GM12874 (cell line): Measurements from ENCODE around the gene TRAPPC4.
A peak's percentile ranks its signal among the peaks of the same experiment; 100 is the strongest.

Experiments used
- TF ChIP-seq, protein P1 (sequence below): IDR thresholded peaks from 2 replicates; pipeline ENCODE4 v1.5.1; 2011; ENCODE audit warnings: low read depth, mild to moderate bottlenecking, control low read depth, low read length, moderate library complexity; ENCODE audit not compliant: insufficient read depth

TRAPPC4 gene

DNA sequence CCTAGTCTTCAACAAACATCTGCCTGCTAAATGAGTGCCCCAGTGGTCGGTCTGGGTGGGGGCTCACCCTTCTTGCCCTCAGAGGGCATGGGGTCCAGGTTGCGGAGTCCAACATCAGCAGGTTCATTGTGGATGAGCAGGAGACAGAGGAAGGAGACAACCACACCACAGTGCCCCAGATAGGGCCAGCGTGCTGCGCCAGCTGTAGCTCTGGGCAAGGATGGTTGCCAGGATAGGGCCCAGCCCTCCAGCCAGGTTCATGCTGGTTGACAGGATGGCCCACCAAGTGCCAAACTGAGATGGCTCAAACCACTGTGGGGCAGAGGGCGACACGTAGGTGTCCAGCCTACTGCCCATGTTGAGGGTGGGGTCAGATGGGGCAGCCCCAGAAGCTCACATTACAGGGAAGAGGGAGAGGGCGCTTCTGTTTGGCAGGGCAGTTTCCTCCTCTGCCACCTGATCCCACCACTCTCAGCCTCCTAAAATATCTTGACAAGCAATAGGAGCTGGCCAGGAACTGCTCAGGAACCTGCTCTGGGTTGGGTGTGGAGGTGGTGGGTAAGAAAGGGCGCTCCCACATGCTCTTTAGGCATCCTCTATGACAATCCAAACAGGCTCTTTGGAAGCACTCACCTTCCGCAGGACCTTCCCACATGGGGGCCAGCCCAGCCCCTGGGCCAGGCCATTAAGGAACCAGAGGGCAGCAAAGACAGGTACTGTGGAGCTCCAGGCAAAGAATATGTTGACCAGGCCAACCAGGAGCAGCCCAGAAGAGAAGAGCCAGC lies 9.2 kb downstream of the TRAPPC4 start:
- TF ChIP-seq, protein P1, sequence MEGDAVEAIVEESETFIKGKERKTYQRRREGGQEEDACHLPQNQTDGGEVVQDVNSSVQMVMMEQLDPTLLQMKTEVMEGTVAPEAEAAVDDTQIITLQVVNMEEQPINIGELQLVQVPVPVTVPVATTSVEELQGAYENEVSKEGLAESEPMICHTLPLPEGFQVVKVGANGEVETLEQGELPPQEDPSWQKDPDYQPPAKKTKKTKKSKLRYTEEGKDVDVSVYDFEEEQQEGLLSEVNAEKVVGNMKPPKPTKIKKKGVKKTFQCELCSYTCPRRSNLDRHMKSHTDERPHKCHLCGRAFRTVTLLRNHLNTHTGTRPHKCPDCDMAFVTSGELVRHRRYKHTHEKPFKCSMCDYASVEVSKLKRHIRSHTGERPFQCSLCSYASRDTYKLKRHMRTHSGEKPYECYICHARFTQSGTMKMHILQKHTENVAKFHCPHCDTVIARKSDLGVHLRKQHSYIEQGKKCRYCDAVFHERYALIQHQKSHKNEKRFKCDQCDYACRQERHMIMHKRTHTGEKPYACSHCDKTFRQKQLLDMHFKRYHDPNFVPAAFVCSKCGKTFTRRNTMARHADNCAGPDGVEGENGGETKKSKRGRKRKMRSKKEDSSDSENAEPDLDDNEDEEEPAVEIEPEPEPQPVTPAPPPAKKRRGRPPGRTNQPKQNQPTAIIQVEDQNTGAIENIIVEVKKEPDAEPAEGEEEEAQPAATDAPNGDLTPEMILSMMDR = no peak

DNA sequence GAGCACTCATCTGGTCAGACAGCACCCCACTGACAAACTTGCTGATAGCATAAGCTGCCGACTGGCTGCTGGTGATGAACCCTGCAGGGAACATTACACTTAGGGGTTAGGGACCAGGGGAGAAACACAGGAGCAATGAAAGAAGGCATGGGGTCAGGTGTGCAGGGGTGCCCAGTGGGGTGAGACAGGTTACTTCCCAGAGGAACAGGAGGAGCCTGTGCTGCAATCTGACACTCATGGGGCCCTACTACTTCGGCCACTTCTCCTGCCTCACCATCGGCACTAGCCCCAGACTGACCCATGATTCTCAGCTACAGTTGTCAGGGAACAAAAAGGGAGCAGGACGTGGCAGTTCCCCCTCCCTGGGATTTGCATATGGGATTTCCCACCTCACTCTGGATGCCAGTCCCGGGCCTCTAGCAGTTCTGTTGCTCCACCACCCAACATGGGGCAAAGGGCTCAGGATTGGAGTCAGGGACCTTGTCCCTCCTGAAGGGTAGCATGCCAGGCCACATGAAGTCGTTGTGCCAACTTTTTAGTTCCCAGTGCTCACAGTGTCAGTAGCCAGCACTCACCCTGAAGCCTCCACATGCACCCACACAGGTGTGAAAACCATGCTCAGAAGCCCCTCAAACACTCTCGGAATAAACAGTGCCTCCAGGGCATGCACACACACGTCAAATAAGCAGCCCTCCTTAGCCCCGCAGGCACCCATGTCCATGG lies 9.9 kb downstream of the TRAPPC4 start:
- TF ChIP-seq, protein P1 = no peak

DNA sequence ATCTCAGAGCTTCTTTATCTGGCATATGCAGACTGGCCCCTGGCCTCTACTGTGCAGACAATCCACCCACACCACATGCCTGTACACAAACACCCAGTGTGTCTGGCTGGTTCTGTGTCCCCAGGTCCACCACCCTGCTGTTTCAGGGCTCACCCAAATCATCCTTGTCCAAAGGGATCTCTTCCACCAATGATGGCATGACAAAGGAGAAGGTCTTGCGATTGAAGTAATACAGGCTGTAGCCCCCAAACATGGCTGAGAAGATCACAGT lies 10.4 kb downstream of the TRAPPC4 start:
- TF ChIP-seq, protein P1 = no peak

DNA sequence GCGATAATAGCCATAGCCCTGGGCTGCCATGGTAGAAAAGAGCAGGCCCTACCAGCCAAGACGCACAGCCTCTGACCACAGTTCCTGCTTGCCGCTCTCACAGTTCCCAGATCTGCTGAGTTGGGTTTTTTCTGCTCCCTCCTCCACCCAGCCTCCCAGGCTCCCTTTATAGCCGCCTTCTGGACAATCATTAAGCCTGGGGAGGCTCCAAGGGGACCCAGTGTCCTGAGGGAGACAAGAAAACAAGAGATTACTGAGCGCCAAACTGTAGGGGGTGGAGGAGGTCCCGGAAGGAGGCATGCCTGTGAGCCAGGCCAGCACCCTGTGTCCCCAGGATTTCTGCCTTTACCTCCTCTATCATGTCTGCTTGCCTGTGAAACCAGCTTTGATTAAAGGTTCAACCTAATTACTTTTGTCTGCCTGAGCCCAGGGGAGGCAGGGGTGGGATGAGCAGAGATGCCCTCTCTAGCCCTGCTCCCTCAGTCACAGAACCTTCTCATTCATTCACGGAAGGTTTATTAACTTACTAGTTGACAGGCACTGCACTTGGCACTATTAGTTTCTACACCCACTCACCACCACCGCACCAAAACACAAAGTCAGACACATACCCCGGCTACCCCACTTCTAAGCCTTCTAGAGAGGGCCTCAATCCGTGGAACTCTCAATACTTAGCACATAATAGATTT lies 10.9 kb downstream of the TRAPPC4 start:
- TF ChIP-seq, protein P1 = no peak

DNA sequence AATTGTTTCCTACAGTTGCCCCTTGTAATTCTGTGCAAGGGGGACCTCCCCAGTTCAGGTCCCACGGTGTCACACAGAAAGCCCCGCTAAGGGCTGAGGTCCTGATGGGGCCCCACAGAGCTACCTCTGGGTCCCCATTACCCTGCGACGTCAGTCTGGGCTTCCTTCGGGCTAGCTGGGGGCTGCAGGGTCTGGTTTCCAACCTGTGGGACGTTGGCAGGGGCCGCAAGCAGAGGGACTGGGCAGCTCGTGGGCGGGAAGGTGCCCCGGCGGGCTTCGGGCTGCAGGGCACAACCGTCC lies 11.4 kb downstream of the TRAPPC4 start:
- TF ChIP-seq, protein P1 = no peak

DNA sequence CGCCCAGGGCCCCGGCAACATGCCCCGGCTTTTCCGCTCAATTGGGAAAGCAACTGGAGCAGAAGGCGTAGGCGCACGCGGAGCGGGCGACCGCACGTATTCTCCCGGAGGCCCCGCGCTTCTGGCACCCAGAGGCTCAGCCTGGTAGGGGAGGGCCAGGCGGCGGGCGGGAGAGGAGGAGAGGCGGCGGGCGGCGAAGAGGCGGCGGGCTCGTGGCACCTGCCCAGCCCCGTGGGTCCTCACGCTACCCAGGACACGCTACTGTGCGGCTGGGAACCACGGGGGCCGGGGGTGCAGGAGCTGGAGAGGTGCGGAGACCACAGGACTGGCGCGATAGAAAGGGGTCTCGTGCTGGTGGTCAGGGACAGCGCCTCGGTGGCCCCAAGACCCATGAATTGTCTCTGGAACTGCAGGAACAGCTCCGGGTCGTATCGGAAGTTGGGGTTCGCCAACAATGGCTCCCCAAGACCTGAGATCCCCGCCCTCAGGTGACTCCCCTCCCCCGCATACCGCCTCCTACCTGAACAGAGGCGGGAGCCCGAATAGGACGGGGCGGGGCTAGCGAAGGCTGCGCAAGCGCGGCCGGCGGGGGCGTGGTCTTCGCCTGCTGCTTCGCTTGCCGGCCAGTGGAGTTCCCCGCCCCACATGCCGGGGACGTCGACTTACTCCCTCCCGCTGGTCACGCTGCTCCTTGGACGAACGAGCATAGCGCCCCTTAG lies 11.9 kb downstream of the TRAPPC4 start, which contains the start of gene SLC37A4:
SLC37A4 (minus strand) TSS at position 549 of the 719 bp plus-strand sequence.
- TF ChIP-seq, protein P1 = peak; percentile 93

DNA sequence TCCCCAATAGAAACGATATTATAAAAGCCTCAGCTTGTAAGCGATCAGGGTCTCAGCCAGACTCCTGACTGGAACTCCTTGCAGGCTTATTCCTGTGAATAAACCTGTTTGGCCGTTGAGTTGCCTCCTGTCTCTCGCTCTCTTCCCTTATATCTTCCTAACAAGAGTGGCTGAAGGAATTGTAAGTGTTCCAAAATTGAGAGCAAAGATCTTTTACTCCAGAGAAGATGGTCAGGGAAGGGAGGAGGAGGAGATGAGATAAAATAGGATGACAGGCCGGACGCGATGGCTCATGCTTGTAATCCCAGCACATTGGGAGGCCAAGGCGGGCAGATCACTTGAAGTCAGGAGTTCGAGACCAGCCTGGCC lies 13.3 kb downstream of the TRAPPC4 start:
- TF ChIP-seq, protein P1 = no peak
